Measurements from ENCODE around the gene ASB1. TPM values are rescaled to one million over a fixed set of nuclear protein-coding genes. Genes with fewer than 3 reads are reported as not detected.

Gene ASB1
- total RNA-seq (18.2 and 40.6 TPM in 2 replicates), polyA plus RNA-seq (19.3 and 31.1 TPM in 2 replicates), polyA minus RNA-seq (ENCODE audit: low replicate concordance) (26.1 and 39.5 TPM in 2 replicates)
- 26.7 and 44.6 TPM in 2 replicates for polyA plus RNA-seq (2012)

DNA sequence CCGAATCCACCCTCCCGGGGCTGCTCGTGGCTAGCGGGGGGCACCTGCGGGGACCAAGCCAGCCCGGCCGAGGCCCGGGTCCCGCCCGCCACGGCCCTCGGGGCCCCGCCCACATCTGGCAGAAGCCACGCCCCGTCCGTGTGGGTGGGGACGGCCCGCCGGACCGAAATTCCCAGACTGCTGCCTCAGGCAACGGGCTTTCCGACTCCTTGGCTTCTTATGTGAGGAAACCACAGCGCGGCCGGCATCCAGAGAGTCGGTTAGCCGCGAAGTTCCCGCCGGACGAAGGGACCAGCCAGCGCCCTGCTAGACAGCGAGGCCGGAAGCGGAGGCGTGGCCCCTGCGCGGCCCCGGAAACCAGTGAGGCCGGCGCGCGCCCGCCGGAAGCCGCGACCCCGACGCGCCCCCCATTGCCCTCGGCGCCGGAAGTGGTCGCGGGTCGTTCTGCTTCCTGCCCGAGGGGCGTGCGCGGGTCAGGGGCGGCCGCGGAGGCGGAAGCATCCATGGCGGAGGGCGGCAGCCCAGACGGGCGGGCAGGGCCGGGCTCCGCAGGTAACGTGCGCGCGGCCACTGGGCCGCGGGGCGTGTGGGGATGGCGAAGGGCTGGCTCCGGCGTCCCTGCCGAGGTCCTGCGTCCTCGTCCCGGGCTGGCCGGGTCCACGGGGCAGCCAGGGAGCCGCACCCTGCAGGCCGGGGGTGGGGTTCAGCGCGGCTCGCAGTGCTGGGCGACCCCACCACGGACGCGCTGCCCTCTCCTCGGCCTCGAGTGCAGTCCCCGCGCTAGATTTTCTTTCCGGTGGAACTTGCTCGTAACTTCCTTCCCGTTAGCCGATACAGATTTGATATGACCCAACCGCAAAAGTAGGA lies at the start of gene ASB1:
TSS of gene ASB1 (plus strand) at position 360 of the 867 bp plus-strand sequence. CDS start at position 504, 144 bp downstream.
- Histone ChIP-seq H3K4me3 (replicated peaks in 1 of 4; ENCODE audit: control extremely low read depth in 1 of 4, insufficient read depth in 1 of 4, low read depth in 3 of 4, low read length in 4 of 4) (peak within 1 kb of the TSS; percentile 75 to 93 (median 90)), H3K27ac (ENCODE audit: insufficient read depth, low read length) (peak within 1 kb of the TSS; percentile 94), H3K9me3 (ENCODE audit: control insufficient read depth, insufficient read depth, low read depth, low read length) (no peaks in the 10 kb centered on the region), H3K36me3 (ENCODE audit: control insufficient read depth, insufficient read depth, low read length) (peaks cover 3% of the 10 kb centered on the region), H4K20me1 (ENCODE audit: control insufficient read depth, extremely low read depth, insufficient read depth, low read length) (no peaks in the 10 kb centered on the region), H2AFZ (ENCODE audit: low read length) (peak within 1 kb of the TSS; percentile 41), H3K27me3 (ENCODE audit: control insufficient read depth, insufficient read depth, low read length) (no peaks in the 10 kb centered on the region), H3K4me1 (ENCODE audit: control insufficient read depth, extremely low read depth, insufficient read depth, low read length) (peaks cover 24% of the 10 kb centered on the region), H3K79me2 (ENCODE audit: control insufficient read depth, insufficient read depth, low read length) (peaks cover 45% of the 10 kb centered on the region), H3K4me2 (ENCODE audit: extremely low read depth, insufficient read depth, low read length) (peak within 1 kb of the TSS; percentile 96), H3K9ac (ENCODE audit: insufficient read depth, low read length) (peak within 1 kb of the TSS; percentile 96)
- peak; percentile 74 to 92 for DNase-seq (ENCODE audit: low read depth in 2 of 2)
- no peak for TF ChIP-seq EZH2 (IDR thresholded peaks at IDR 0.05; ENCODE audit: low read length, missing control alignments)
- TF ChIP-seq, protein P1, sequence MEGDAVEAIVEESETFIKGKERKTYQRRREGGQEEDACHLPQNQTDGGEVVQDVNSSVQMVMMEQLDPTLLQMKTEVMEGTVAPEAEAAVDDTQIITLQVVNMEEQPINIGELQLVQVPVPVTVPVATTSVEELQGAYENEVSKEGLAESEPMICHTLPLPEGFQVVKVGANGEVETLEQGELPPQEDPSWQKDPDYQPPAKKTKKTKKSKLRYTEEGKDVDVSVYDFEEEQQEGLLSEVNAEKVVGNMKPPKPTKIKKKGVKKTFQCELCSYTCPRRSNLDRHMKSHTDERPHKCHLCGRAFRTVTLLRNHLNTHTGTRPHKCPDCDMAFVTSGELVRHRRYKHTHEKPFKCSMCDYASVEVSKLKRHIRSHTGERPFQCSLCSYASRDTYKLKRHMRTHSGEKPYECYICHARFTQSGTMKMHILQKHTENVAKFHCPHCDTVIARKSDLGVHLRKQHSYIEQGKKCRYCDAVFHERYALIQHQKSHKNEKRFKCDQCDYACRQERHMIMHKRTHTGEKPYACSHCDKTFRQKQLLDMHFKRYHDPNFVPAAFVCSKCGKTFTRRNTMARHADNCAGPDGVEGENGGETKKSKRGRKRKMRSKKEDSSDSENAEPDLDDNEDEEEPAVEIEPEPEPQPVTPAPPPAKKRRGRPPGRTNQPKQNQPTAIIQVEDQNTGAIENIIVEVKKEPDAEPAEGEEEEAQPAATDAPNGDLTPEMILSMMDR (conservative IDR thresholded peaks at IDR 0.05 in 1 of 2, IDR thresholded peaks at IDR 0.05 in 1 of 2; ENCODE audit: low read depth in 1 of 2, low read length in 2 of 2) = no peak

DNA sequence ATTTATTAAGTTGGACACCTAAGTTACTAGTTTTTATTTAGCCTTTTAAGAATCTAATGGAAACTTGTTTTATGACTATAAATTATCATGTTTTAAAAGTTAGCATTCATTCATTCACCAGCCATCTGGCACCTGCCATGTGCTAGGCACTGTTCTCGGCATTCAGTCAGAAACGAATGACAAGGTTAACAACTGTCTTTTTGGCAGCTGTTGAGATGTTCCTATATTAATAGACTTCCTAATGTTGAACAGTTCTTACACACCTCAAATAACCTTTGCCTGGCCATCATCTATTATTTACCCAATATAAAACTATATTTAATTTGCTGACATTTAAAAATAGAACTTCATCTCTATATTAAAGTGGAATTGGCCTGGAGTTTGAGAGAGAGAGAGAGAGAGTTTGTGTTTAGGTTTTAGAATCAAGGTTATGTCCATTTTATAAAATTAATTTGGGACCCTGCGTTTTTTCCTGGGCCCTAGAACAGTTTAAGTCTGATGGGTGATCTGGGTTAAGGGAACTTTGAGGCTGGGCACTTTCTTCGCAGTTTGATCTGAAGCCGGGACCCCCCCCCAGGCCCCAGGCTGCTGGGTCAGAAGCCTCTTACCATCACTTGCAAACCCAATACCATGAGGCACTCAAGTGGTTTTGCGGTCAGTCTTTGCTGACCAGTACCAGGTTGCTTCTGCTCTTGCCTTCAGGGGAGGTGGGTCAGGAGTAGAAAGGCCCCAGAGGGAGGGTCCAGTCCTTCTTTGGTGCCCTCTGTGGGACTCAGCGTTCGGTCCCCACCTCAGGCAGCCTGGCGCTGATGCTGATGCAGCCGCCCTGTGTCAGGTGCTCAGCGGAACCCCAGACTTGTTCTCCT lies 48.3 kb upstream of the ASB1 start:
- DNase-seq (ENCODE audit: low read depth in 2 of 2) = no peak
- TF ChIP-seq, protein P1 (conservative IDR thresholded peaks at IDR 0.05 in 1 of 2, IDR thresholded peaks at IDR 0.05 in 1 of 2; ENCODE audit: low read depth in 1 of 2, low read length in 2 of 2) = no peak
- no peak for TF ChIP-seq EZH2 (IDR thresholded peaks at IDR 0.05; ENCODE audit: low read length, missing control alignments)
- Histone ChIP-seq H3K9me3 (ENCODE audit: control insufficient read depth, insufficient read depth, low read depth, low read length) (no peaks in the 10 kb centered on the region), H4K20me1 (ENCODE audit: control insufficient read depth, extremely low read depth, insufficient read depth, low read length) (no peaks in the 10 kb centered on the region), H3K4me3 (replicated peaks in 1 of 4; ENCODE audit: control extremely low read depth in 1 of 4, insufficient read depth in 1 of 4, low read depth in 3 of 4, low read length in 4 of 4) (no peak overlapping the region), H3K4me1 (ENCODE audit: control insufficient read depth, extremely low read depth, insufficient read depth, low read length) (peaks cover 4% of the 10 kb centered on the region), H3K36me3 (ENCODE audit: control insufficient read depth, insufficient read depth, low read length) (no peaks in the 10 kb centered on the region), H3K9ac (ENCODE audit: insufficient read depth, low read length) (no peak overlapping the region), H3K4me2 (ENCODE audit: extremely low read depth, insufficient read depth, low read length) (no peak overlapping the region), H3K27me3 (ENCODE audit: control insufficient read depth, insufficient read depth, low read length) (no peaks in the 10 kb centered on the region), H3K27ac (ENCODE audit: insufficient read depth, low read length) (no peak overlapping the region), H2AFZ (ENCODE audit: low read length) (no peak overlapping the region), H3K79me2 (ENCODE audit: control insufficient read depth, insufficient read depth, low read length) (no peaks in the 10 kb centered on the region)
